GM19099 (cell line): ENCODE measurements around the gene MNX1.

Source experiments
- POLR2A ChIP-seq: IDR thresholded peaks from 3 replicates; pipeline ENCODE4 v1.6.1; 2011; ENCODE audit warnings: low read depth; ENCODE audit not compliant: insufficient read length; ENCODE audit errors: extremely low read depth

MNX1 gene

GRCh38 chr7:156954941-156955340 is 55.5 kb downstream of the MNX1 start:
- TF ChIP-seq POLR2A, result no peak
